Liver (tissue), 9 donors: ENCODE results near the gene SPTBN4. TPM values are rescaled to one million over a fixed set of nuclear protein-coding genes. Genes with fewer than 3 reads are reported as not detected.

ENCODE experiments used
- DNase-seq: peaks from one replicate; pipeline ENCODE4 v3.0.0-alpha.2; 2017; ENCODE audit warnings: low spot score
- H3K27ac ChIP-seq, 2 donors: one replicate each; pipeline ENCODE4 v1.7.0; 2013; ENCODE audit warnings: inconsistent platforms in 2 of 2, low read length in 2 of 2, control low read depth in 1 of 2, low read depth in 1 of 2, mild to moderate bottlenecking in 1 of 2
- H3K27me3 ChIP-seq, 4 donors: one replicate each; pipeline versions ENCODE4 v1.6.1 to v1.7.0; 2013; ENCODE audit warnings: low read length in 3 of 4, inconsistent platforms in 1 of 4, mild to moderate bottlenecking in 1 of 4, moderate library complexity in 1 of 4; ENCODE audit not compliant: control insufficient read depth in 4 of 4, insufficient read depth in 4 of 4
- H3K36me3 ChIP-seq, 4 donors: one replicate each; pipeline versions ENCODE4 v1.6.1 to v1.7.0; 2013; ENCODE audit warnings: low read length in 3 of 4, mild to moderate bottlenecking in 3 of 4, low read depth in 1 of 4, moderate library complexity in 1 of 4; ENCODE audit not compliant: control insufficient read depth in 4 of 4, insufficient read depth in 3 of 4
- H3K4me1 ChIP-seq, 4 donors: one replicate each; pipeline versions ENCODE4 v1.6.1 to v1.7.0; 2013; ENCODE audit warnings: low read length in 3 of 4, mild to moderate bottlenecking in 3 of 4, moderate library complexity in 1 of 4; ENCODE audit not compliant: control insufficient read depth in 4 of 4, insufficient read depth in 4 of 4
- H3K4me3 ChIP-seq, 3 donors: one replicate each; pipeline versions ENCODE4 v1.6.1 to v1.7.0; 2013; ENCODE audit warnings: low read length in 3 of 3, control low read depth in 1 of 3, low read depth in 1 of 3, mild to moderate bottlenecking in 1 of 3
- H3K9ac ChIP-seq, 2 donors: one replicate each; pipeline ENCODE4 v1.7.0; 2013; ENCODE audit warnings: low read length in 2 of 2, mild to moderate bottlenecking in 2 of 2, moderate library complexity in 2 of 2, control low read depth in 1 of 2, low read depth in 1 of 2
- H3K9me3 ChIP-seq, 4 donors: one replicate each; pipeline versions ENCODE4 v1.6.1 to v1.7.0; 2013; ENCODE audit warnings: low read length in 3 of 4; ENCODE audit not compliant: control insufficient read depth in 4 of 4
- ATF3 ChIP-seq: IDR thresholded peaks from 2 replicates; pipeline ENCODE4 v1.6.1; 2016; ENCODE audit warnings: antibody characterized with exemption
- CTCF ChIP-seq: fragments of 150-350 bp; IDR thresholded peaks from 2 replicates; pipeline ENCODE4 v1.5.1; 2017; ENCODE audit warnings: improper control_type of control experiment, low read depth, low read length; ENCODE audit not compliant: missing input control
- EGR1 ChIP-seq, 2 donors: IDR thresholded peaks; 2 replicates each; pipeline ENCODE4 v1.6.1; 2016 to 2018; ENCODE audit warnings: antibody characterized with exemption in 2 of 2, low read depth in 2 of 2
- FOXA1 ChIP-seq: IDR thresholded peaks from 2 replicates; pipeline ENCODE4 v1.6.1; 2016; ENCODE audit warnings: antibody characterized with exemption
- FOXA2 ChIP-seq: IDR thresholded peaks from 2 replicates; pipeline ENCODE4 v1.6.1; 2016; ENCODE audit warnings: antibody characterized with exemption
- GABPA ChIP-seq, 2 donors: IDR thresholded peaks in 1 of 2; conservative IDR thresholded peaks in 1 of 2; 2 replicates each; pipeline ENCODE4 v1.6.1; 2016; ENCODE audit warnings: antibody characterized with exemption in 2 of 2, mild to moderate bottlenecking in 1 of 2, moderate library complexity in 1 of 2
- HNF4A ChIP-seq, 2 donors: conservative IDR thresholded peaks; 2 replicates each; pipeline ENCODE4 v1.6.1; 2016; ENCODE audit warnings: antibody characterized with exemption in 2 of 2, mild to moderate bottlenecking in 2 of 2
- HNF4G ChIP-seq: IDR thresholded peaks from 2 replicates; pipeline ENCODE4 v1.6.1; 2016; ENCODE audit warnings: antibody characterized with exemption
- JUND ChIP-seq, 2 donors: IDR thresholded peaks; 2 replicates each; pipeline ENCODE4 v1.6.1; 2016; ENCODE audit warnings: antibody characterized with exemption in 2 of 2
- MAX ChIP-seq: IDR thresholded peaks from 2 replicates; pipeline ENCODE4 v1.6.1; 2016; ENCODE audit warnings: antibody characterized with exemption
- NR2F2 ChIP-seq: IDR thresholded peaks from 2 replicates; pipeline ENCODE4 v1.6.1; 2016; ENCODE audit warnings: antibody characterized with exemption
- RAD21 ChIP-seq, 2 donors: IDR thresholded peaks; 2 replicates each; pipeline ENCODE4 v1.6.1; 2016; ENCODE audit warnings: antibody characterized with exemption in 2 of 2, mild to moderate bottlenecking in 2 of 2
- REST ChIP-seq: IDR thresholded peaks from 2 replicates; pipeline ENCODE4 v1.6.1; 2016; ENCODE audit warnings: antibody characterized with exemption, mild to moderate bottlenecking
- RXRA ChIP-seq, 2 donors: IDR thresholded peaks; 2 replicates each; pipeline ENCODE4 v1.6.1; 2017 to 2018; ENCODE audit warnings: antibody characterized with exemption in 2 of 2, mild to moderate bottlenecking in 1 of 2
- SP1 ChIP-seq: IDR thresholded peaks from 2 replicates; pipeline ENCODE4 v1.6.1; 2018; ENCODE audit warnings: antibody characterized with exemption, mild to moderate bottlenecking
- TAF1 ChIP-seq: conservative IDR thresholded peaks from 2 replicates; pipeline ENCODE4 v1.6.1; 2016; ENCODE audit warnings: antibody characterized with exemption, mild to moderate bottlenecking
- YY1 ChIP-seq: IDR thresholded peaks from 2 replicates; pipeline ENCODE4 v1.6.1; 2016; ENCODE audit warnings: antibody characterized with exemption, mild to moderate bottlenecking
- ZBTB33 ChIP-seq: IDR thresholded peaks from 2 replicates; pipeline ENCODE4 v1.6.1; 2016; ENCODE audit warnings: antibody characterized with exemption
- WGBS: extraction: QIAGEN DNeasy Blood & Tissue Kit; methylation state at CpG from one replicate; pipeline ENCODE4 v1.1.7; 2013; 5-methylcytosine and 5-hydroxymethylcytosine counted together
- polyA plus RNA-seq, 2 donors: library from polyadenylated mRNA; stranded (reverse) in 1 of 2; unstranded in 1 of 2; fragments of 200-250 nt in 1 of 2; fragments of >200 nt in 1 of 2; fragmentation: Nextera tagmentation in 1 of 2; extraction: Ambion mirVana in 1 of 2; gene quantifications; one replicate each; pipeline versions ENCODE4 v1.2.1 to v1.2.3, GENCODE V29; 2013 to 2015
- total RNA-seq, 2 donors: library from RNA; depleted of rRNA; stranded (reverse); fragments of >200 nt; gene quantifications; one replicate each; pipeline ENCODE4 v1.2.3, GENCODE V29; 2014
- donor health status: healthy.
- donor health status: healthy.
- donor health status: healthy.
- donor health status: healthy.
- donor health status: healthy.

The SPTBN4 gene
- total and polyA plus RNA-seq, 4 donors, result 0.13 to 1.1 (median 0.62) TPM

- peak; percentile 98 for DNase-seq
- Histone ChIP-seq H3K9me3 (no peaks in the 10 kb centered on the region), H3K4me3 (peak overlapping the region; percentile 85 to 91 (median 89)), H3K9ac (peak overlapping the region; percentile 87 to 99), H3K36me3 (peaks cover 8 to 26% (median 17%) of the 10 kb centered on the region in 4 donors), H3K27me3 (no peaks in the 10 kb centered on the region), H3K27ac (peak overlapping the region; percentile 92 to 93), H3K4me1 (peaks cover 0 to 19% (median 13%) of the 10 kb centered on the region in 4 donors)
- WGBS, result under 1% methylated on average over 52 of the region's 52 CpGs
- TF ChIP-seq EGR1 (IDR thresholded peaks at IDR 0.05; ENCODE audit: low read depth in 2 of 2), result peak; percentile 51 to 68
- no peak for TF ChIP-seq FOXA1
- TF ChIP-seq NR2F2, result peak; percentile 68
- peak; percentile 72 for TF ChIP-seq TAF1
- peak; percentile 68 for TF ChIP-seq REST
- no peak for TF ChIP-seq FOXA2
- TF ChIP-seq YY1, result peak; percentile 81
- peak; percentile 29 for TF ChIP-seq HNF4G
- peak in 1 of 2 donors; percentile 71 for TF ChIP-seq GABPA (IDR thresholded peaks at IDR 0.05 in 1 of 2, conservative IDR thresholded peaks at IDR 0.05 in 1 of 2)
- TF ChIP-seq RAD21 (IDR thresholded peaks at IDR 0.05), result peak; percentile 48 to 58
- TF ChIP-seq ZBTB33, result peak; percentile 79
- peak; percentile 95 for TF ChIP-seq SP1
- TF ChIP-seq JUND (IDR thresholded peaks at IDR 0.05), result peak in 1 of 2 donors; percentile 49
- TF ChIP-seq MAX, result peak; percentile 78
- no peak for TF ChIP-seq ATF3
- TF ChIP-seq CTCF, result no peak
- TF ChIP-seq RXRA (IDR thresholded peaks at IDR 0.05), result peak; percentile 62 to 73
- TF ChIP-seq HNF4A (conservative IDR thresholded peaks at IDR 0.05), result peak; percentile 30 to 46
Observed at GRCh38 chr19:40443131-40443999, 23.4 kb upstream of the SPTBN4 start.
